Upper lobe of left lung (tissue), 6 donors: ENCODE results near the gene MRPS5. TPM values are rescaled to one million over a fixed set of nuclear protein-coding genes. Genes with fewer than 3 reads are reported as not detected.

Experiments used
- ATAC-seq, 2 donors: fragments of 200-7000 bp; cut with Tn5 transposase; one replicate each; pipeline ENCODE4 v1.9.1; 2022; ENCODE audit warnings: mild to moderate bottlenecking in 2 of 2, moderate library complexity in 2 of 2; ENCODE audit not compliant: low FRiP score in 2 of 2
- DNase-seq, 2 donors: peaks; one replicate each; pipeline ENCODE4 v3.0.0-alpha.2; 2019 to 2020
- H3K27ac ChIP-seq, 4 donors: fragments of 200-600 bp; sonication (generic); one replicate each; pipeline ENCODE4 v1.5.1; 2016 to 2019
- H3K27me3 ChIP-seq, 4 donors: fragments of 200-600 bp; sonication (generic); one replicate each; pipeline ENCODE4 v1.5.1; 2017 to 2019
- H3K36me3 ChIP-seq, 4 donors: fragments of 200-600 bp; sonication (generic); one replicate each; pipeline ENCODE4 v1.5.1; 2016 to 2019
- H3K4me1 ChIP-seq, 4 donors: fragments of 200-600 bp; sonication (generic); one replicate each; pipeline ENCODE4 v1.5.1; 2018 to 2019
- H3K4me3 ChIP-seq, 4 donors: fragments of 200-600 bp; sonication (generic); one replicate each; pipeline ENCODE4 v1.5.1; 2017 to 2019; ENCODE audit warnings: mild to moderate bottlenecking in 2 of 4, moderate library complexity in 1 of 4
- H3K9me3 ChIP-seq, 4 donors: fragments of 200-600 bp; sonication (generic); one replicate each; pipeline ENCODE4 v1.5.1; 2018 to 2019
- EP300 ChIP-seq, 4 donors: sonication (generic); formaldehyde crosslinking; IDR thresholded peaks; one replicate each; pipeline ENCODE4 v1.5.1; 2017; ENCODE audit warnings: antibody characterized with exemption in 4 of 4, control low read depth in 2 of 4
- POLR2A ChIP-seq, 4 donors: fragments of 450-650 bp; IDR thresholded peaks; one replicate each; pipeline ENCODE4 v1.5.1; 2016 to 2017; ENCODE audit warnings: antibody characterized with exemption in 4 of 4, mild to moderate bottlenecking in 2 of 4
- POLR2AphosphoS5 ChIP-seq, 2 donors: sonication (generic); formaldehyde crosslinking; IDR thresholded peaks; one replicate each; pipeline ENCODE4 v1.5.1; 2017; ENCODE audit warnings: antibody characterized with exemption in 2 of 2
- WGBS, 2 donors: methylation state at CpG; one replicate each; pipeline ENCODE4 v1.1.5; 2017 to 2018; 5-methylcytosine and 5-hydroxymethylcytosine counted together
- total RNA-seq, 6 donors: library from RNA; depleted of rRNA in 4 of 6; stranded (reverse); fragments of >200 nt in 4 of 6; gene quantifications; one replicate each; pipeline versions ENCODE4 v1.1.0 to v1.2.1, GENCODE V29; 2016 to 2021
- TF ChIP-seq, protein P1 (sequence below), 6 experiments: fragments of 450-650 bp in 4 of 6; fragments of 200-600 bp in 2 of 6; sonication (generic) in 2 of 6; IDR thresholded peaks; one replicate each; pipeline ENCODE4 v1.5.1; 2016 to 2019; ENCODE audit warnings: antibody characterized with exemption in 6 of 6
- donor health status: DM: no; HTN: no; CAD: no; lungs with moderate emphysema.
- donor health status: DM: no; HTN: yes; CAD: no; lungs with severe emphysema.

MRPS5 gene
- total RNA-seq, 6 donors from 2014 or later = 37.5 to 77.5 (median 47.9) TPM

DNA sequence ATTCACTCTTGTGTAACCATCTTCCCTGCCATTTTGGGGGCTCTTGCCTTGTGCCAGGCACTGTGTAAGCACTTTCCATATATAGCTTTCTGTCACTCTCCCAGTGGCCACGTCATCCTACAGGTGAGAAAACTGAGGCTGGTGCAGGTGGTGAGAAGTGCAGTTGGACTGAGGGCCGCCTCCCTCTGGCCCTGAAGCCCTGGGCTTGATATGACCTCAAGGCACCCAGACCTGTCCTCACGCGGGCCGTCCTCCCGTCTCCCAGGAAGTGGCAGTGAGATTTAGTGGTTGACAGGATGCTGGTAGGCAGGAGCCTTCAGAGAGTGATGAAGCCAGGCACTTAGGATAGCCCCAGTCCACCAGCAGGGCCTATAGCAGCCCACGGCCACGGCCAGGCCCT lies 65.6 kb downstream of the MRPS5 start:
- 71 to 78% methylated on average over 4 to 8 of the region's 8 CpGs for WGBS, 2 donors
- Histone ChIP-seq H3K4me1 (no peaks in the 10 kb centered on the region), H3K9me3 (no peaks in the 10 kb centered on the region), H3K4me3 (no peak overlapping the region), H3K27ac (no peak overlapping the region), H3K27me3 (no peaks in the 10 kb centered on the region), H3K36me3 (no peaks in the 10 kb centered on the region)
- TF ChIP-seq POLR2AphosphoS5 (IDR thresholded peaks at IDR 0.05) (no peak), EP300 (IDR thresholded peaks at IDR 0.05) (no peak), POLR2A (IDR thresholded peaks at IDR 0.05) (no peak)
- TF ChIP-seq, protein P1, sequence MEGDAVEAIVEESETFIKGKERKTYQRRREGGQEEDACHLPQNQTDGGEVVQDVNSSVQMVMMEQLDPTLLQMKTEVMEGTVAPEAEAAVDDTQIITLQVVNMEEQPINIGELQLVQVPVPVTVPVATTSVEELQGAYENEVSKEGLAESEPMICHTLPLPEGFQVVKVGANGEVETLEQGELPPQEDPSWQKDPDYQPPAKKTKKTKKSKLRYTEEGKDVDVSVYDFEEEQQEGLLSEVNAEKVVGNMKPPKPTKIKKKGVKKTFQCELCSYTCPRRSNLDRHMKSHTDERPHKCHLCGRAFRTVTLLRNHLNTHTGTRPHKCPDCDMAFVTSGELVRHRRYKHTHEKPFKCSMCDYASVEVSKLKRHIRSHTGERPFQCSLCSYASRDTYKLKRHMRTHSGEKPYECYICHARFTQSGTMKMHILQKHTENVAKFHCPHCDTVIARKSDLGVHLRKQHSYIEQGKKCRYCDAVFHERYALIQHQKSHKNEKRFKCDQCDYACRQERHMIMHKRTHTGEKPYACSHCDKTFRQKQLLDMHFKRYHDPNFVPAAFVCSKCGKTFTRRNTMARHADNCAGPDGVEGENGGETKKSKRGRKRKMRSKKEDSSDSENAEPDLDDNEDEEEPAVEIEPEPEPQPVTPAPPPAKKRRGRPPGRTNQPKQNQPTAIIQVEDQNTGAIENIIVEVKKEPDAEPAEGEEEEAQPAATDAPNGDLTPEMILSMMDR (IDR thresholded peaks at IDR 0.05) = no peak
- DNase-seq = peak in 1 of 2 donors; percentile 46
- no peak for ATAC-seq

DNA sequence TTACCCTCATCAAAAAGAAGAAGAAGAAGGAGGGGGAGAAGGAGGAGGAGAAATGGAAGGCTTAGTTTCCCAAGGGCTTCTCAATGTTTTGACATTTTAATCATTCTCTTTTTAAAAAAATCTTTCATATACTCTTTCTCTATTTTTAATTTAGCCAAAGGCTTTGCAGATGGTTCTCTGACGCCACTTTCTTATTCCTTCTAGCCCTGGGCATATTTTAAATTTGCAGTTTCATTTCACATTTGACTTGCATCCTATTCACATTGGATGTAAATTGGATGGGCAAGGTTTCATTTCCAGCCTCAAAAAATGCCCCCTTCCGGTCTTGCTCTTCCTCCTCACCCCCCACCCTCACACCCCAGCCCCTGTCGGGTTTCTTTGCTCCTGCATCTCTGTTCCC lies 66.3 kb downstream of the MRPS5 start:
- Histone ChIP-seq H3K36me3 (no peaks in the 10 kb centered on the region), H3K27me3 (no peaks in the 10 kb centered on the region), H3K27ac (no peak overlapping the region), H3K4me1 (no peaks in the 10 kb centered on the region), H3K4me3 (no peak overlapping the region), H3K9me3 (no peaks in the 10 kb centered on the region)
- TF ChIP-seq, protein P1 (IDR thresholded peaks at IDR 0.05) = no peak
- TF ChIP-seq POLR2A (IDR thresholded peaks at IDR 0.05) = no peak
- no peak for TF ChIP-seq POLR2AphosphoS5 (IDR thresholded peaks at IDR 0.05)
- TF ChIP-seq EP300 (IDR thresholded peaks at IDR 0.05) = no peak
- WGBS, 2 donors = 59 to 73% methylated on average over 3 of the region's 3 CpGs
- ATAC-seq (no peak), DNase-seq (no peak)

DNA sequence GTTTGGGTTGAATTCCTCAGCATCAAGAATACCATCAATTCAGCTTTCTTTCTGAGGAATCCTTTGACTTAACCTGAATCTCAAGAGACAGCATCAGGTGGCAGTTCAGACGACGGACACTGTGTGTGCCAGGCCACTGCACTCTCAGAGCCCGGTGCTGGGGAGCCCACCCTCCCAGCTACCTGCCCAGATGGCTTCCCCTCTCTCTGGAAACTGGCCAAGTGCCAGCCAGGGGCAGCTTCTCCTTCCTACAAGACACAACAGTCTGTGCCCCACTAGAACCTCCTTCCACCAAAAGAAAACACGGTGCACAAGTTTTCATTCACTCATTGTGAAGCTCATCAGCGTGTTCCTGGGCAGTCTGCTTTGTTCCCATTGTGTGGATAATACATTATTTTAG lies 67.6 kb downstream of the MRPS5 start:
- no peak overlapping the region for H3K4me3 ChIP-seq
- no peak for DNase-seq
- H3K36me3 ChIP-seq = no peaks in the 10 kb centered on the region
- no peaks in the 10 kb centered on the region for H3K27me3 ChIP-seq
- WGBS, 2 donors = 45 to 56% methylated on average over 5 of the region's 5 CpGs
- H3K9me3 ChIP-seq = no peaks in the 10 kb centered on the region
- no peak for TF ChIP-seq EP300 (IDR thresholded peaks at IDR 0.05)
- TF ChIP-seq POLR2A (IDR thresholded peaks at IDR 0.05) = no peak
- TF ChIP-seq POLR2AphosphoS5 (IDR thresholded peaks at IDR 0.05) = no peak
- TF ChIP-seq, protein P1 (IDR thresholded peaks at IDR 0.05) = no peak
- H3K4me1 ChIP-seq = peaks cover 0 to 3% (median 0%) of the 10 kb centered on the region in 4 donors
- ATAC-seq = no peak
- no peak overlapping the region for H3K27ac ChIP-seq

DNA sequence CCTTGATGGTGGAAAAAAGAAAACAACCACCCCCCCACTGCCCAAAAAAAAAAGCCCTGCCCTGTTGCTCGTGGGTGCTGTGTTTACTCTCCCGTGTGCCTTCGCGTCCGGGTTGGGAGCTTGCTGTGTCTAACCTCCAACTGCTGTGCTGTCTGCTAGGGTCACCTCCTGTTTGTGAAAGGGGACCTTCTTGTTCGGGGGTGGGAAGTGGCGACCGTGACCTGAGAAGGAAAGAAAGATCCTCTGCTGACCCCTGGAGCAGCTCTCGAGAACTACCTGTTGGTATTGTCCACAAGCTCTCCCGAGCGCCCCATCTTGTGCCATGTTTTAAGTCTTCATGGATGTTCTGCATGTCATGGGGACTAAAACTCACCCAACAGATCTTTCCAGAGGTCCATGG lies 68.1 kb downstream of the MRPS5 start:
- no peak overlapping the region for H3K27ac ChIP-seq
- no peak for DNase-seq
- no peaks in the 10 kb centered on the region for H3K9me3 ChIP-seq
- 40 to 45% methylated on average over 11 of the region's 11 CpGs for WGBS, 2 donors
- no peaks in the 10 kb centered on the region for H3K36me3 ChIP-seq
- H3K4me3 ChIP-seq = no peak overlapping the region
- no peak for ATAC-seq
- TF ChIP-seq POLR2AphosphoS5 (IDR thresholded peaks at IDR 0.05) (no peak), EP300 (IDR thresholded peaks at IDR 0.05) (no peak), POLR2A (IDR thresholded peaks at IDR 0.05) (no peak)
- TF ChIP-seq, protein P1 (IDR thresholded peaks at IDR 0.05) = no peak
- H3K4me1 ChIP-seq = peaks cover 0 to 7% (median under 1%) of the 10 kb centered on the region in 4 donors
- no peaks in the 10 kb centered on the region for H3K27me3 ChIP-seq

DNA sequence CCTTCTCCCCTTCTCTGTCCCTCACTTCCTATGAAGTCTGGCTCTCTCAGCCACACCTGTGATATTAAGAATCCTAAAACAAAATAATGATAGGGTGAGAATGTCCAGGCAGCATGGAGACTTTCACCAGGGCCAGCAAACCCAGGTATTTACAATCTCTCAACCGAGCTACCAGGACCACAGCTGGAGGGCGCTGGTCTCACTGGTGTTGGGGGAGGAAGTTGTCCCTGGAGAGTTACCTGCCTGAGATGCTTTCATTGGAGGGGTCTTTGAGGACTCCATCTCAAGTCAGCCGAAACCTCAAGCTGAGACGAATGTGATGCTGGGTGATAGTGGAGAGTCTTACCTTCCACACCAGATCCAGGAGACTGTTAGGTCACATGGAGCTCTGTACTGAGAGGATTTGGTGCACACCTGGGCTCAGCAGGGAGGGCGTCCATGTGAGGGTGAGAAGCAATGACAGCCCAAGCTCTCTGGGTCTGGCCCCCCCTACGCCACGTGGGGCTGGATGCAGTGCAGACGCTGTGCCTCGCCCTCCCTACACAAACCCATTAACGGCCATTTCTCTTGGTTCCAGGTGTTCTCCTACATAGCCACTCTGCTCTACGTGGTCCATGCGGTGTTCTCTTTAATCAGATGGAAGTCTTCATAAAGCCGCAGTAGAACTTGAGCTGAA lies 68.7 kb downstream of the MRPS5 start:
- TF ChIP-seq POLR2AphosphoS5 (IDR thresholded peaks at IDR 0.05) (no peak), EP300 (IDR thresholded peaks at IDR 0.05) (no peak), POLR2A (IDR thresholded peaks at IDR 0.05) (no peak)
- TF ChIP-seq, protein P1 (IDR thresholded peaks at IDR 0.05) = no peak
- H3K27me3 ChIP-seq = no peaks in the 10 kb centered on the region
- no peaks in the 10 kb centered on the region for H3K9me3 ChIP-seq
- no peak overlapping the region for H3K4me3 ChIP-seq
- H3K27ac ChIP-seq = no peak overlapping the region
- ATAC-seq (no peak), DNase-seq (no peak)
- peaks cover 0 to 7% (median 3%) of the 10 kb centered on the region in 4 donors for H3K4me1 ChIP-seq
- 86 to 88% methylated on average over 10 to 13 of the region's 13 CpGs for WGBS, 2 donors
- H3K36me3 ChIP-seq = no peaks in the 10 kb centered on the region
